DND-41 (cell line): Measurements from ENCODE around the gene ADCY4.

Source experiments
- EZH2 ChIP-seq: IDR thresholded peaks from 3 replicates; pipeline ENCODE4 v1.6.1; 2012; ENCODE audit warnings: borderline replicate concordance, low read depth, mild to moderate bottlenecking, moderate library complexity, low read length, inconsistent platforms; ENCODE audit not compliant: severe bottlenecking
- TF ChIP-seq, protein P1 (sequence below): IDR thresholded peaks from 2 replicates; pipeline ENCODE4 v1.5.1; 2012; ENCODE audit warnings: borderline replicate concordance, low read length, moderate library complexity, mild to moderate bottlenecking; ENCODE audit not compliant: poor library complexity, severe bottlenecking; ENCODE audit errors: extremely low read depth

DNA sequence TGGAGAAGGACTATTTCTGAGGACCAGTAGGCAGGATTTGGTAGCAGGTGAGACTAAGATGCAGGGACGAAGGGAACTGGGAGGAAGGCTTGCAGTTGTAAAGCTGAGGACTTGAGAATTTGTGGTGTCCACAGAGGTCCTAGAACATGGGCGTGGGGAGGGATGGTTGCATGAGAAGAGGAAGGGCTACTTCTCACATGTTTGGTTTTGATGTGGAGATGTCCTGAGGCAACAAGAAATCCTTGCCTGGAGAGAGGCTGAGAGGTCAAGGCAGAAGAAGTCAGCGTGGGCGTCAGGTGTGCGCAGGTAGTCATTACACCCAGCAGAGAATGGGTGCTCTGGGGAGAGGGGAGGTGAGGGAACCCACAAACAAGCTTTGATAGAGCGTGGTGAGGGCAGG lies 57.8 kb downstream of the ADCY4 start:
- TF ChIP-seq, protein P1, sequence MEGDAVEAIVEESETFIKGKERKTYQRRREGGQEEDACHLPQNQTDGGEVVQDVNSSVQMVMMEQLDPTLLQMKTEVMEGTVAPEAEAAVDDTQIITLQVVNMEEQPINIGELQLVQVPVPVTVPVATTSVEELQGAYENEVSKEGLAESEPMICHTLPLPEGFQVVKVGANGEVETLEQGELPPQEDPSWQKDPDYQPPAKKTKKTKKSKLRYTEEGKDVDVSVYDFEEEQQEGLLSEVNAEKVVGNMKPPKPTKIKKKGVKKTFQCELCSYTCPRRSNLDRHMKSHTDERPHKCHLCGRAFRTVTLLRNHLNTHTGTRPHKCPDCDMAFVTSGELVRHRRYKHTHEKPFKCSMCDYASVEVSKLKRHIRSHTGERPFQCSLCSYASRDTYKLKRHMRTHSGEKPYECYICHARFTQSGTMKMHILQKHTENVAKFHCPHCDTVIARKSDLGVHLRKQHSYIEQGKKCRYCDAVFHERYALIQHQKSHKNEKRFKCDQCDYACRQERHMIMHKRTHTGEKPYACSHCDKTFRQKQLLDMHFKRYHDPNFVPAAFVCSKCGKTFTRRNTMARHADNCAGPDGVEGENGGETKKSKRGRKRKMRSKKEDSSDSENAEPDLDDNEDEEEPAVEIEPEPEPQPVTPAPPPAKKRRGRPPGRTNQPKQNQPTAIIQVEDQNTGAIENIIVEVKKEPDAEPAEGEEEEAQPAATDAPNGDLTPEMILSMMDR = no peak
- no peak for TF ChIP-seq EZH2
